GM21825 (cell line): ENCODE measurements around the gene UBE2E2.

Experiments
- ATAC-seq: cut with Tn5 transposase; IDR thresholded peaks from one replicate; pipeline ENCODE4 v1.9.1; 2021; ENCODE audit warnings: mild to moderate bottlenecking, moderate library complexity; ENCODE audit not compliant: unreplicated experiment

Gene UBE2E2

DNA sequence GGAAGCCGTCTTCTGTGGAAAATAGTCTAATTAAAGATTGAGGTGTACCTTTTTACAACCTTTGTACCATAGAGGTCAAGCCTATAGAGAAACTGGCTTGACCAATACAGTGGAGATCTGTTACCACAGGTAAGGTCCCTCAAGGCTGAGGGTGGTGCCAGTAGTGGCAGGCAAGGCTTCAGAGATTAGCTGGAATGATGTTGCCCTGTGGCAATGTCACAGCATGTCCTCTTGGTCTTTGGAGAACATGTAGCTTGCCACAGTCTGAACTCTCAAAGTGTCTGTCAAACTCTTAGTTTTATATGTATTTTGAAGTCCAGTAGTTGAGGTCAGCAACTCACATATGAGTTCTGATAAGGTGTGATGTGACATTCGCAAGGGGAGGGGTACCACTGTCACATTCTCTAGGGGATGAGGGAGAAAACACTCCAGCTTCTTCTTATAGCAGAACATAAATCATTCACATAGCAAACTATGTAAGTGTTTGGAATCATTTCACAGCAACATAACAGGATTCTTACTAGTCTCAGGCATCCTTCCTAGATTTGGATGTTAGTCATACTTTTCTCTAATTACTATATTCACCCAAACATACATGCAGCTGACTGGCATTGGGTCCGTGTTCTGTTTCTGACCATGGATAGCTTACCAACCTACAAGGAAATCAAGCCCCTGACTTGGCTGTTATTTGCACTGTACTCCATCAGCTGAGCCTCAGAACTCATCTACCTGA is 173.6 kb downstream of the UBE2E2 start:
- ATAC-seq, result no peak

DNA sequence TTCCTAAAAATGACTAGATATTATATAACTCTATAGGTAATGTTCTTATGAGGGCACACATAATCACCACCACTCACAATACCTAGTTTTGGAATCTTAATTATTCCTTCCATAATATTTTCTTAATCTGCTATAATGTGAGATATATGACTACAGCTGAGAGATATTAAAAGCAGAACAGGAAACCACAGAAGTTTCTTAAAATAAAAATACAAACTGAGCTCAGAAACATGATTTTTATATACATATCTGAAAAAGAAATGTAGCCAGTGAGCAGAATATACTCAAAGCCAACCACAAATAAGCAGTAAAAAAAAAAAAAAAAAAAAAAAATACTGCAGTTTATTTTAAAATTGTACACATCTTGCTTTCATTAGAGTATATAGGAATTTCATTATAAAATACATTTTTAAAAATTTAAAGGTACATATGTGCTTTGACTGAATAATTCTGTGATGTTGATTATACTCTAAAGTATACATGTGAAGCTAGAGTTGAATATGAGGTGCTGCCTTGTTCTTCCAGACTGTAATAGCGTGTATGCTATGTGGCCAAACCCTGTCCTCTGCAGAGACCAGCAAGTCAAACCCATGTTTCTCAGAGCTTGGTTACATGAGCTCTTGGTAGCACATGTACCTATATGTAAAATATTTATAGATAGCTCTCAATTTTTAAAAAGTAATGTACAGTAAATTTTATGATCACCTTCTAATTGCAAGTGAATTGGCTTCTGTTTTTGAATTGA is 175.0 kb downstream of the UBE2E2 start:
- ATAC-seq, result no peak

DNA sequence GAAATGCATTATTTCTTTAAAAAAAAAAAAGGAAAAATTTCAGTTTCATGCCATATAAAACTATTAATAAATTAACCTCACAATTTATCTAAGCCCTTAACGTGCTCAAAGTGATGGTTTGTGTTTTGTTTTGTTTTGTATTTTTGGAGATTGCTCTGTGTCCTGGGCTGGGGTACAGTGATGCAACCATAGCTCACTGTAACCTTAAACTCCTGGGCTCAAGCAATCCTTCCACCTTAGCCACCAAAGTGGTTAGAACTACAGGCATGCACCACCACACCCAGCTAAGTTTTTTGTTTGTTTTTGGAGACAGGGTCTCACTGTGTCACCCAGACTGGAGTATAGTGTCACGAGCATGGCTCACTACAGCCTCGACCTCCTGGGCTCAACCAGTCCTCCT is 180.7 kb downstream of the UBE2E2 start:
- no peak for ATAC-seq

DNA sequence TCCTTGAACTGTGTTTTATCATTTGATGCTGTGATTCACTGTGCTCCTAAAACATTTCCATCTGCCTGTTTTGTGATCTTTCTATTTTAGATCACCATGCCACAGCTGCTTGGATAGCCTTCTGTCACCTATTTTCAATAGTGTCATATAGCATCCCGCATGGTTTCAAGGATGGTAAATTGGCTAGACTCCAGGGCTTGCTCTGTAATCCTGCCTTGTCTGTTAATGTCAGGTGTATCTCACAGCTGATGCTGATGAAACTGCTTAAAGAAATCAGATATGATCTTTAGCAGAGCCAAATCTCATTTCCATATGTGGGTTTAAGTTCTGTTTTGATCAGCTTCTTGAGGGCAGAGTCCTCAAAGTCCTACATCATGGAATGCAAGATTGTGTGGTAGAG is 182.2 kb downstream of the UBE2E2 start:
- no peak for ATAC-seq

DNA sequence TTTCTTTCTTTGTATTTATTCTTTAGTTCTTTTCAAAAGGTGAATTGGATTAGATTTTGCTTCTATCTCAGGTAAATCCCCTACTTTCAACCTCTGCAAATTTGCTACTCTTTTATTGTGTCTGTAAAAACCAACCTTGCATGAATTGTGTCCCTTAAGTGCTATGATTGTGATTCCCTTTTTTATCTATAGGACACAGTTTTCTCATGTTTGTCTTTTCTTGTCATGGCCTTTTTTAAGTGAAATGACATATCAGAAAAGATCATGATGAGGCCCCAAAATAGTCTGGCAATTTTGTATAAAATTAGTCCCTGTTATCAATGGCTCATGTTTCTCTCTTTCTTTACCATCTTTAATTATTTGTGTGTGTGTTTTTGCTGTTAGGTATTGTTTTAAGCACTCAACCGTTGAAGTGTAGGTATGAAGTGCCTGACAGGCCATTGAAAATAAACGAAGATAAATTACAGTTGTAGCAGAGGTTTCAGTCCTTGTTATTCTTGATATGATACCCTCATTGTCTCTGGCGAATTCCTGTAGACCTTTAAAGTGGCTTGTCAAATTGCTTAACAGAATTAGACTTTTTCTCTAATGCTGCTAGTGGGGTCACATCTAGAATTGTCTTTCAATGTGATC is 184.3 kb downstream of the UBE2E2 start:
- no peak for ATAC-seq

DNA sequence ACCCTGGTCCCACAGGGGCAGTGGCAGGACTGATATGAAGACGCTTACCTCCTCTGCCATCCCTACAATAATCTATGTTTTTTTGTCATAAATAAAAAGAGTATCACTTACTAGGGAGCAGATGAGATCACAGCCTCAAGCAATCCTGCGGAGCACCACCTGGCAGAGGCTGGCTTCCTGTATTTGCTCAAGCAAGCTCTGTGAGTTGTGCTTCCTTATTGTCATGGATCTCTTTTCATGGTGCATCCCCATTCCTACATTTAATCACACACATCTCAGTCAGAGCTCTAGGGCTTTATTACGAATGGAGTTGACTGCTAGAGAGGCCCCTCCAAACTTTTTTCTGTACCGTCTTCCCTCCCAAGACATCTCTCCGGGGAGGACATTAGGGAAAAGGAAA is 186.0 kb downstream of the UBE2E2 start:
- ATAC-seq, result no peak

DNA sequence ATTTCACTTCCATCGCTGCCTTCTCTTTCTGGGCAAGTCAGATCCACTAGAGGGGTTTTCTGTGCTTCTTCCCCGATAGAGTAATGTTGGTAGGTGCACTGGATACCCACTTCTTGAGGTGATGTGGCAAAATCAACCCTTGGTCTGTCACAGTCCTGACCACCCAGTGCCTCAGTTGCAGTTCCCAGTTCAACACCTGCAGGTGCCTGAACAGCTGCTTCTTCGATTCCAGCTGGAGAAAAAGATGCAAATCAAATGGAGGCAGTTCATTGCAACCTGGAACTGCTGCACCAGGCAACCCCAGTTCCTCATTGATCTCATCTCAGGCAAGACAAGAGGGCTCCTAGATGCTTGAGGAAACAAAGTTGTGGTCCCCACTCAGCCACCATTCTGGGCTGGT is 186.6 kb downstream of the UBE2E2 start:
- ATAC-seq, result peak; percentile 59

DNA sequence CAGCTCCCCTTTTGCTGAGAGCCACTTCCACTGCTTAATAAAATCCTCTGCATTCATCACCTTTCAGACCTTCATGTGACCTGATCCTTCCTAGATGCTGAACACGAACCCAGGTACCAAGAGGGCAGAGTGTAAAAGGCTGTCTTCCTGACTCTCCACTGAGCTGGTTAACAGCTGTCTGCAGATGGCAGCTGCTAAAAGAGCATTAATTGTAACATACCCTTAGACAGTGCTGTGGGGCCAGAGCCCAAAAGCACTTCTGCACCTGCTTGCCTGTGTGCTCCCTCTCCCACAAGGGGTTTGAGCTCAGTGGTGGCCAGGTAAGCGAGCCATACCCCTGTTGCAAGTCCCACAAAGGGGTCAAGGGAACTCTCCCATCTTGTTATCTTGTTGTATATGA is 187.3 kb downstream of the UBE2E2 start:
- ATAC-seq, result no peak

DNA sequence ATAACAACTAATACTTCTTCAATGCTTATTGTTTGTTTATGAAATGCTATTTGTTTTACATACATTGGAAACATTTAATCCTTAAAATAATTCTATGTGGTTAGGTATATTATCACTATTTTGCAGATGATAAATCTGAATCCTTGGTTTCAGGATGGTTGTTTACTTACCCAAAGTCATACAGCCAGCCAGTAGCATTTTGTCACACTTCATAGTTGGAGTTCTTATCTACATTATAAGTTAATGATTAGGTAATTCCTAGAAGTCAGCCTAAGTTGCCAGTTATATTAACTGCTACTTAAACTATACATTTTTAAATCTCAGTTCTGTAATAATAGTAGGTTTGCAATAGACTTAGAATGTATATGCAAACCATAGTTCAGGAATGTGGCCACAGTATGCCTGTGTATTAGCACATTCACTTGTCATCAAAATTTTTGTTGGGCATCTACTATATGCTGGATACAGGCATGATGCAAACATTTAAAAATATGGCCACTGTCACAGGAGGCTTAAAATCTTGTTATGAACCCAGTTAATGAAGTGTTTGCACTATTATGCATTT is 187.9 kb downstream of the UBE2E2 start:
- no peak for ATAC-seq

DNA sequence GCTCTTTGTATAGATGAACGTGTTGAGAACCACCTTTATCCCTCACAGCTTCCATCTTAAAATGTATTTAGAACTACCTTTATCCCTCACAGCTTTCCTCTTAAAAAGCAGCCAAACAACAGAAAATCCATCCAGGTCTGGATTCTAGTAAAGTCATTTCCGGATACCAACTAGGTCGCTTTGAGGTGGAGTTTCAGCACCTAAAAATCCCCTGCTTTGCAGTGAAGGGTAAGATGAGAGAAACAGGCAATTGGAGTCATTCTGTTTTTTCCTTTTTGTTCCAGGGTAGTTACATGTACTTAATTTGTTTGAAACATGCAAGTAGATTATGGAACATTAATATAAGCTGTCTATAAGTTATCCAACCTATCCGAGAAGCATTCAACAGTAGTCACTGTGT is 192.0 kb downstream of the UBE2E2 start:
- no peak for ATAC-seq

DNA sequence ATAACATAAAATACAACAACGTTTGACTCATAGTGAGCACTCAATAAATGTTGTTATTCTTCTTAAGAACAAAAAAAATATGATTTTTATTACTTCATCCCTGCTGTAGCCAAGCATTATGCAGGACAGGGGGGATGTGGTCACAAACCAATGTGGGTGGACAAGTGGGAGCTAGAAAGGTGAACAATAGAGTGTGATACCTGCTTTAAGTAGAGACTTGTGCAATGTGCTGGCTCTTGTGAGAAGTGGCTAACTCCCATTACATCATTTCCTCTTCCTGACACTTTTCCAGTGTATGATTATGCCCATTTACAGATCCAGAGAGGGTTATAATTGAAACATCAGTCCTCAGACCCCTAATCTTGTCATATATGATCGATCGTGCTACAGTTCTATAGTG is 193.6 kb downstream of the UBE2E2 start:
- no peak for ATAC-seq

DNA sequence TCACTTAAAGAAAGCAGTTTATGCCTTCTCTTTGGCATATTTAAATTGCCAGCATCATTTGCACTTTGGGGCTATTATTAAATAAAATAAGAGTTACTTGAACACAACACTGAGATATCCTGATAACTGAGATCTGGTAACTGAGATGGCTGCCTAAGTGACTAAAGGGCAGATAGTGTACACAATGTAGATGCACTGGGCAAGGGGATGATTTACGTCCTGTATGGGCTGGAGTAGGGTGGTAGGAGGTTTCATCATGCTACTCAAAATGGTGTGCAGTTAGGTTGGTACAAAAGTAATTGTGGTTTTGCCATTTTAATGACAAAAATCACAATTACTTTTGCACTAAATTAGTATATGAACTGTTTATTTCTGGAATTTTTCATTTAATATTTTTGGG is 196.1 kb downstream of the UBE2E2 start:
- no peak for ATAC-seq

DNA sequence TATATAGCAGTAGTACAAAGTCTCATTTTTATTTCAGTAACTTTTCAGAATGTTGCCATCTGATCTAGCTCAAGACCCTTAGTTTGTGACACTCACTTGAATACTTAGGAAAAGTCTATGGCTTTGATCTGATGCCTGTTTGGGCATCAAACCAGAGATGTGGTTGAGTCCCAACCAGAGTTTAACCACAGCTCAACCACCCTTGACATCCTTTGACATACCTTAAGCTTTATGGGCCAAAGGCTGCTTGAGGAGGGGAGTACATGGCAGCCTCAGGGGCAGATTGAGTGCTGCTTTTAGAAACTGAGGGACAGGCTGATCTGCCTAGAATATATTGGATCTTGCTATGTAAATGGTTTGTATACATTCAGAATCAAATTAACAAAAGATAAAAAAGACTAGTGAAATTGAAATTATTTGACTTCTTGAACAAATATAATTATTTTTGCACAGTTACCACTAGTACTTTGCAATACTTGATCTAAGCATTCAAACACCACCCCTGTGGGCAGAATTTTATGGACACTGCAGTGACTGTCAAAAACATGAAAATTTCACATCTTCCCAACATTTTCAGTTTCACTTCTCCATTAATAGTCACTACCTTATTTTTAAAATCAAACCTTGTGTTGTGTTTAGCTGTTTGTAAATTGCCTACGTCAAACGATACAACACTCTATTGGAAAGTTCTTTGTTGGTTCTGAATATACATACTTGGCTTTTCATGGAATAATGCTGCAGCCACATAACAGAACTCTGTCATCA is 199.8 kb downstream of the UBE2E2 start:
- no peak for ATAC-seq

DNA sequence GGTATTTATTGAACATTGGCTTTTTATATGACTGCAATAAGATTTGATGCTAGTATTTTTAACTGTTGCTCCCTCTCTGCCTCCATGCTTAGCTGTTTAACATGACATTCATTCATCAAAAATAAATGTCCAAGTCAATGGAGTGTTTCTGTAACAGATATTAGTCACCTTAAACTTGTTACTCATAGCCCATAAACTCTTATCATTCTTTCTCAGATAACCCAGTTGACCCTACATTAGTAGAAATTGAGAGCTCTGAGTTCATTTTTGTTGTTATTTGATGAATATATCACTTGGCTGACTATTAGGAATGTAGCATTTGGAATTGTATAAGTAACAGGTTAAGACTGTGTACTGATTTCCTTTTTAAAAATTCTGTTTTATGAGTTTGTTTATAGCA is 201.1 kb downstream of the UBE2E2 start:
- ATAC-seq, result no peak

DNA sequence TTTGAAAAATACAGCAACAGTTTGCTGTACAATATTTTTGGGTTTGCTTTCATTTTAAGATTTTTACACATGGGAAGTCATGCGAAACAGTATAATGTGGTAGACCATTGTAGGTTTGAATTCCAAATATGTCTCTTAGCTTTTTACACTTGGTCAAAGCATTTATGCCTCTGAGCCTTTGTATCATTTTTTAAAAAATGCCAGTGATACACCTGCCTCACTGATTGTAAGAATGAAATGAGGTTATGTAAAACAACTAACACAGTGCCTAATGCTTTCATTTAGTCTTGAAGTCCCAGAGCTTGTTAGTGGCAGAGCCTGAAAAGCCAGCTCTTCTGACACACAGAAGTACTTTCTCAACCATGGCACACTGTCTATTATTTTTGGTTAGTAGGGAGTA is 202.0 kb downstream of the UBE2E2 start:
- no peak for ATAC-seq

DNA sequence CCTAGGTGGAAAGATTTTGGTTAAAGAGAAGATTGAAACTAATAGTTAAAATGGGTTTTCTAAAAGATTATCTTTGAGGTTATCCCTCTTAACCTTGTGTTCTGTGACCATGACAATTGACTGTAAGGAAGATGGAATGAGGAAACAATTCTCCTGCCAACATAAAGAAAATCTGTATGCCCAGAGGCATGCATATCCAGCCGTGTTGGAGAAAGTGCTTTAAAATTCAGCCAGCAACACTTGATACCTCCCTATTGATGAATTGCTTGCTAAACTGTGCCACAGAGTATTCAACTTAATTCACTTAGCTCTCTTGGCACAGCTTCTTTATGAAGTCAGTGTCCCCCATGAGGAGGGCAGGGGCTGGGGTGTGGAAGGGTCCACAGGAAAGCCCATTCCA is 203.5 kb downstream of the UBE2E2 start:
- no peak for ATAC-seq

DNA sequence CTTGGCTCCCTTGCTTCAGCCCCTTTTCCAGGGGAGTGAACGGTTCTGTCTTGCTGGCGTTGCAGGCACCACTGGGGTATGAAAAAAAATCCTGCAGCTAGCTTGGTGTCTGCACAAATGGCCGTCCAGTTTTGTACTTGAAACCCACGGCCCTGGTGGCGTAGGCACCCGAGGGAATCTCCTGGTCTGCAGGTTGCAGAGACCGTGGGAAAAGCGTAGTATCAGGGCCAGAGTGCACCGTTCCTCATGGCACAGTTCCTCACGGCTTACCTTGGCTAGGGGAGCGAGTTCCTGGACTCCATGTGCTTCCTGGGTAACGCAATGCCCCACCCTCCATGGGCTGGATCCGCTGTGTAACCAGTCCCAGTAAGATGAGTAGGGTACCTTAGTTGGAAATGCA is 214.9 kb downstream of the UBE2E2 start:
- no peak for ATAC-seq

DNA sequence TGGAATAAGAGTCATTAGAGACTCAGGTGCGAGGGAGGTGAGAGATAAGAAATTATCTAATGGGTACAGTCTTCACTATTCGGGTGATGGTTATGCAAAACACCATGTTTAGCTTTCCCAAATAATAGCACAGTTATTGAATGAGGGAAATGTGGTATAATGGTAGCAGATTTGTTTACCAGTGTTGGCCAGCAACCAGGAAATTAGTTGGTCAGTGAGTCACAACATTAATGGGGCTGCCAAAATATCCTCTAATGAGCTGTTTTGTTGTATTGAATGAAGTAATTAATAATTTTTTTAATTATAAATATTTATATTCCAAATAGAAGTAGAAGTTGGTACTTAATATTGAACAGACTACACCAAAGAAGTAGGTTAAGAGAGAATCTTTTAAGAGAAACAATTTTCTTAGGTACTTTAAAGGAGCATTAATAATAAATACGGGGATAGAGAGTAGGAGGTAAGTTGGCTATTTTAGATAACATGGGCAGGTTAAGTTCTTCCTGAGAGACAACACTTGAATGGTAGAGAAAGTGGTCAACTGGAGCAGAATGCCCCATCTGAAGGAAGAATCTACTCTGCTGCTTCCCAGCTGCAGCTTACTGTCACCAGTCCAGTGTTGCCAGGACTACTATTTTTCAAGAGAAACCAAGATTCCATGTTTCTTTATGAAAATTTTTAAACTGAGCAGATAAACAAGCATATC is 218.8 kb downstream of the UBE2E2 start:
- ATAC-seq, result peak; percentile 40

DNA sequence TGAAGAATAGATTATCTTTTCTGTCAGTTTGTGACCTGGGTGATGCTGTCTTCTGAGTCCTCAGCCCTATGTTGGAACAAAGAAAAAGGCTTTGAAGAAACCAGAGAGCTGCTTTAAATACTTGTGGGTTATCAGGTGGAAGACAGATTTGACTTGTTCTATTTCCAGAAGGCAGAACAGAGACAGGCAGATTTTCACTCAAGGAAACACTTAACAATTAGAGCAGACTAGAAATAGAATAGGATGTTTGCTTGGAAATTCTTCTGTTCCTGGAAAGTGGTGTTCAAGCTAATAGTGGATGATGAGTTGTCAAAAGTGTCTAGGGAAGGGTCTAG is 219.4 kb downstream of the UBE2E2 start:
- ATAC-seq, result peak; percentile 79

DNA sequence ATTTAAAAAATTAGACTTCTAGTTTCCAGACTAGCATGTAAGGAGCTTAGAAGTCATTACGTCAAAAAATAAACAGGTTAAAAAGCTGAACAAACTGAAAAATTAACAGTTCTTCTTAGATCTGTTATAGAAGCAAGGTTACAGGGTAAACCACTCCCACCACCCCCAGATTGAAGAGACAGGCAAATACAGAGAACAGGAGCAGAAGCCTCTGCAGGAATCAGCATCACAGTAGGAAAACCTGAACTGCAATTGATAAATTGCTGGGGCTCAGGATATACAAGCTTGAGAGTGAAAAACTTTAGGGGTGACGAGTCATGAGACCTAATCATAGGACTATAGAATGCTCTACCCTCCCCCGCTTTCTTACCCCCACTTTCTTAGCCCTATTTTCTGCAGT is 222.3 kb downstream of the UBE2E2 start:
- no peak for ATAC-seq
